SHP77 (cell line): ENCODE results near the gene DPP8.
"Not testable (repeated sequence)": the region's sequence is repeated elsewhere in the genome, so short reads cannot be mapped to it uniquely, and the experiment has no call there.

ENCODE experiments used
- DNase-seq, 2 experiments: peaks; one replicate each; lab custom pipeline; 2025; lab: John Stamatoyannopoulos, UW

The DPP8 gene

GRCh38 chr15:65402961-65403360 is 114.5 kb downstream of the DPP8 start:
- no peak for DNase-seq

GRCh38 chr15:65401611-65402240 is 115.8 kb downstream of the DPP8 start:
- no peak for DNase-seq

GRCh38 chr15:65400760-65401610 is 116.5 kb downstream of the DPP8 start:
- peak; percentile 83 to 84 for DNase-seq

GRCh38 chr15:65399997-65400396 is 117.5 kb downstream of the DPP8 start:
- DNase-seq: no peak

- DNase-seq: no peak
Measured at GRCh38 chr15:65399001-65399706, 118.3 kb downstream of the DPP8 start.

- DNase-seq: not testable (repeated sequence)
Measured at GRCh38 chr15:65398486-65398885, 119.0 kb downstream of the DPP8 start.

GRCh38 chr15:65396965-65397317 is 120.5 kb downstream of the DPP8 start:
- no peak for DNase-seq

GRCh38 chr15:65396283-65396964 is 121.1 kb downstream of the DPP8 start:
- DNase-seq: no peak

- DNase-seq: no peak
Measured at GRCh38 chr15:65395567-65396202, 121.8 kb downstream of the DPP8 start.

GRCh38 chr15:65394936-65395335 is 122.6 kb downstream of the DPP8 start:
- no peak for DNase-seq

GRCh38 chr15:65394280-65394789 is 123.2 kb downstream of the DPP8 start:
- DNase-seq: no peak

- no peak for DNase-seq
Measured at GRCh38 chr15:65393557-65393956, 123.9 kb downstream of the DPP8 start.

- DNase-seq: no peak
Measured at GRCh38 chr15:65393091-65393490, 124.4 kb downstream of the DPP8 start.
